ENCODE measurements around the gene SCN2A.

SCN2A gene

GRCh38 chr2:165277860-165278656 is 38.8 kb downstream of the SCN2A start:
- ATAC-seq (ENCODE audit: low read depth), result no peak
- Histone ChIP-seq H3K4me1 (ENCODE audit: insufficient read depth, poor library complexity, severe bottlenecking) (no peaks in the 10 kb centered on the region), H3K27ac (ENCODE audit: poor library complexity, severe bottlenecking) (no peak overlapping the region), H3K4me3 (ENCODE audit: severe bottlenecking) (no peak overlapping the region), H3K9me3 (ENCODE audit: severe bottlenecking) (no peaks in the 10 kb centered on the region), H3K36me3 (ENCODE audit: low read depth) (no peaks in the 10 kb centered on the region), H3K27me3 (ENCODE audit: insufficient read depth, poor library complexity, severe bottlenecking) (no peaks in the 10 kb centered on the region)
- TF ChIP-seq CTCF (IDR thresholded peaks at IDR 0.05; ENCODE audit: poor library complexity, severe bottlenecking), result no peak
- DNase-seq (ENCODE audit: low spot score), result no peak

GRCh38 chr2:165280356-165280755 is 41.1 kb downstream of the SCN2A start:
- H3K4me1 ChIP-seq (ENCODE audit: insufficient read depth, poor library complexity, severe bottlenecking), result no peaks in the 10 kb centered on the region
- no peak for TF ChIP-seq CTCF (IDR thresholded peaks at IDR 0.05; ENCODE audit: poor library complexity, severe bottlenecking)
- no peak overlapping the region for H3K4me3 ChIP-seq (ENCODE audit: severe bottlenecking)
- no peak for DNase-seq (ENCODE audit: low spot score)
- no peaks in the 10 kb centered on the region for H3K9me3 ChIP-seq (ENCODE audit: severe bottlenecking)
- ATAC-seq (ENCODE audit: low read depth), result no peak
- no peaks in the 10 kb centered on the region for H3K36me3 ChIP-seq (ENCODE audit: low read depth)
- no peak overlapping the region for H3K27ac ChIP-seq (ENCODE audit: poor library complexity, severe bottlenecking)
- H3K27me3 ChIP-seq (ENCODE audit: insufficient read depth, poor library complexity, severe bottlenecking), result no peaks in the 10 kb centered on the region

DNA sequence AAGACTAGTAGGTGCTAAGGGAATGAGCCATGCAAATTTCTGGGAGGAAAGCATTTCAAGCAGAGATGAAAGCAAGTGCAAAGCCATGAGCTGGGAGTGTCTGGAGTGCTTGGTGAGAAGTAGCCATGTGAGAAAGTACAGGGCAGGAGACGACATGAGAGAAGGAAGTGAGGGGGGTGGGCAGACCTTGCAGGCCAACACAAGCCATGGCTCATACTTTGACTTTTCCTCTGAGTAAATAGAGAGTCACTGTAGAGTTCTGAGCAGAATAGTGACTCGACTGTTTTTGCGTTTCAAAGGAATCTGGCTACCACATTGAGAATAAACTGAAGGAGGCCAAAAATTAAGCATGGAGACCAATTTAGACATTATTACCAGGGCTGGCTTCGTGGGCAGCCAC is 42.2 kb downstream of the SCN2A start:
- Histone ChIP-seq H3K27ac (ENCODE audit: poor library complexity, severe bottlenecking) (no peak overlapping the region), H3K4me1 (ENCODE audit: insufficient read depth, poor library complexity, severe bottlenecking) (no peaks in the 10 kb centered on the region), H3K9me3 (ENCODE audit: severe bottlenecking) (no peaks in the 10 kb centered on the region), H3K36me3 (ENCODE audit: low read depth) (no peaks in the 10 kb centered on the region), H3K27me3 (ENCODE audit: insufficient read depth, poor library complexity, severe bottlenecking) (no peaks in the 10 kb centered on the region), H3K4me3 (ENCODE audit: severe bottlenecking) (no peak overlapping the region)
- no peak for ATAC-seq (ENCODE audit: low read depth)
- TF ChIP-seq CTCF (IDR thresholded peaks at IDR 0.05; ENCODE audit: poor library complexity, severe bottlenecking), result no peak
- DNase-seq (ENCODE audit: low spot score), result no peak

- Histone ChIP-seq H3K4me1 (ENCODE audit: insufficient read depth, poor library complexity, severe bottlenecking) (no peaks in the 10 kb centered on the region), H3K36me3 (ENCODE audit: low read depth) (no peaks in the 10 kb centered on the region), H3K9me3 (ENCODE audit: severe bottlenecking) (no peaks in the 10 kb centered on the region), H3K27ac (ENCODE audit: poor library complexity, severe bottlenecking) (no peak overlapping the region), H3K4me3 (ENCODE audit: severe bottlenecking) (no peak overlapping the region), H3K27me3 (ENCODE audit: insufficient read depth, poor library complexity, severe bottlenecking) (no peaks in the 10 kb centered on the region)
- DNase-seq (ENCODE audit: low spot score) (no peak), ATAC-seq (ENCODE audit: low read depth) (no peak)
- no peak for TF ChIP-seq CTCF (IDR thresholded peaks at IDR 0.05; ENCODE audit: poor library complexity, severe bottlenecking)
These were observed 44.1 kb downstream of the SCN2A start for GRCh38 chr2:165283342-165283741.

GRCh38 chr2:165287094-165287778 is 48.0 kb downstream of the SCN2A start:
- DNase-seq (ENCODE audit: low spot score), result no peak
- no peak for ATAC-seq (ENCODE audit: low read depth)
- no peaks in the 10 kb centered on the region for H3K36me3 ChIP-seq (ENCODE audit: low read depth)
- H3K4me1 ChIP-seq (ENCODE audit: insufficient read depth, poor library complexity, severe bottlenecking), result no peaks in the 10 kb centered on the region
- H3K4me3 ChIP-seq (ENCODE audit: severe bottlenecking), result no peak overlapping the region
- no peak overlapping the region for H3K27ac ChIP-seq (ENCODE audit: poor library complexity, severe bottlenecking)
- no peaks in the 10 kb centered on the region for H3K9me3 ChIP-seq (ENCODE audit: severe bottlenecking)
- H3K27me3 ChIP-seq (ENCODE audit: insufficient read depth, poor library complexity, severe bottlenecking), result no peaks in the 10 kb centered on the region
- TF ChIP-seq CTCF (IDR thresholded peaks at IDR 0.05; ENCODE audit: poor library complexity, severe bottlenecking), result no peak
